Testis (tissue), 3 donors: ENCODE data around the gene PCK1. TPM values are rescaled to one million over a fixed set of nuclear protein-coding genes. Genes with fewer than 3 reads are reported as not detected.

Experiments used
- DNase-seq: peaks from one replicate; pipeline ENCODE4 v3.0.0-alpha.2; 2019
- H3K27ac ChIP-seq, 2 donors: fragments of 200-600 bp; sonication (generic); one replicate each; pipeline ENCODE4 v1.5.1; 2019
- H3K27me3 ChIP-seq: fragments of 200-600 bp; sonication (generic); one replicate; pipeline ENCODE4 v1.5.1; 2019
- H3K36me3 ChIP-seq: fragments of 200-600 bp; sonication (generic); one replicate; pipeline ENCODE4 v1.5.1; 2017; ENCODE audit warnings: low read depth; ENCODE audit errors: missing control alignments
- H3K4me1 ChIP-seq: fragments of 200-600 bp; sonication (generic); one replicate; pipeline ENCODE4 v1.5.1; 2019
- H3K4me3 ChIP-seq, 2 donors: fragments of 200-600 bp; sonication (generic); one replicate each; pipeline ENCODE4 v1.5.1; 2017 to 2019
- H3K9me3 ChIP-seq: fragments of 200-600 bp; sonication (generic); one replicate; pipeline ENCODE4 v1.5.1; 2017
- CTCF ChIP-seq, 3 experiments: fragments of 450-650 bp in 2 of 3; fragments of 200-600 bp in 1 of 3; sonication (generic) in 1 of 3; IDR thresholded peaks; one replicate each; pipeline ENCODE4 v1.5.1; 2016 to 2019; ENCODE audit warnings: antibody characterized with exemption in 3 of 3, mild to moderate bottlenecking in 2 of 3, moderate library complexity in 1 of 3
- POLR2A ChIP-seq: fragments of 450-650 bp; IDR thresholded peaks from one replicate; pipeline ENCODE4 v1.6.1; 2017; ENCODE audit warnings: antibody characterized with exemption, mild to moderate bottlenecking, moderate library complexity
- WGBS, 2 donors: methylation state at CpG; one replicate each; pipeline ENCODE4 v1.1.5; 2018; 5-methylcytosine and 5-hydroxymethylcytosine counted together
- intact Hi-C: fragments of 100-400 bp; cut with DNase I; formaldehyde crosslinking; loops from one replicate; pipeline ENCODE4 v1.15.1; 2023; ENCODE audit warnings: low total_unique reads
- polyA plus RNA-seq: library from polyadenylated mRNA; stranded (reverse); fragments of 350-450 nt; fragmentation: Illumina TruSeq; extraction: RNeasy Lipid Tissue Mini Kit (QIAGEN cat#74804); gene quantifications from one replicate; pipeline ENCODE4 v1.2.3, GENCODE V29; 2014; ENCODE audit warnings: low read depth, low replicate concordance; ENCODE audit not compliant: insufficient read depth
- total RNA-seq, 2 donors: library from RNA; depleted of rRNA; stranded (reverse); fragments of >200 nt; gene quantifications; one replicate each; pipeline ENCODE4 v1.2.3, GENCODE V29; 2016

PCK1 gene
- total and polyA plus RNA-seq, 3 donors from 2014 or later: 0.19 to 3.1 (median 0.88) TPM

GRCh38 chr20:57559289-57559634 is 1.6 kb upstream of the PCK1 start:
- DNase-seq: no peak
- no peaks in the 10 kb centered on the region for H3K27me3 ChIP-seq
- no peaks in the 10 kb centered on the region for H3K36me3 ChIP-seq
- H3K4me3 ChIP-seq: no peak overlapping the region
- intact Hi-C loops: no loop called here
- no peaks in the 10 kb centered on the region for H3K9me3 ChIP-seq
- H3K27ac ChIP-seq: no peak overlapping the region
- 87 to 91% methylated on average over 10 of the region's 10 CpGs for WGBS, 2 donors
- H3K4me1 ChIP-seq: peaks cover 6% of the 10 kb centered on the region
- no peak for TF ChIP-seq POLR2A
- TF ChIP-seq CTCF (IDR thresholded peaks at IDR 0.05): no peak

GRCh38 chr20:57559658-57560553 is 1.0 kb upstream of the PCK1 start:
- no peak overlapping the region for H3K4me3 ChIP-seq
- H3K4me1 ChIP-seq: peaks cover 6% of the 10 kb centered on the region
- DNase-seq: no peak
- intact Hi-C loops: no loop called here
- H3K27me3 ChIP-seq: no peaks in the 10 kb centered on the region
- WGBS, 2 donors: 76 to 86% methylated on average over 8 of the region's 8 CpGs
- H3K36me3 ChIP-seq: no peaks in the 10 kb centered on the region
- H3K9me3 ChIP-seq: no peaks in the 10 kb centered on the region
- TF ChIP-seq CTCF (IDR thresholded peaks at IDR 0.05): no peak
- no peak for TF ChIP-seq POLR2A
- H3K27ac ChIP-seq: no peak overlapping the region

- 74 to 79% methylated on average over 22 to 24 of the region's 24 CpGs for WGBS, 2 donors
- DNase-seq: no peak
- intact Hi-C loops: no loop called here
- TF ChIP-seq CTCF (IDR thresholded peaks at IDR 0.05) (no peak), POLR2A (no peak)
- Histone ChIP-seq H3K4me1 (peaks cover 6% of the 10 kb centered on the region), H3K9me3 (no peaks in the 10 kb centered on the region), H3K4me3 (no peak overlapping the region), H3K27me3 (no peaks in the 10 kb centered on the region), H3K27ac (no peak overlapping the region), H3K36me3 (no peaks in the 10 kb centered on the region)
Observed at GRCh38 chr20:57561356-57562279, 708 bp downstream of the PCK1 start.

- no peak overlapping the region for H3K27ac ChIP-seq
- intact Hi-C loops: no loop called here
- peaks cover 6% of the 10 kb centered on the region for H3K4me1 ChIP-seq
- no peak overlapping the region for H3K4me3 ChIP-seq
- no peaks in the 10 kb centered on the region for H3K27me3 ChIP-seq
- DNase-seq: no peak
- TF ChIP-seq CTCF (IDR thresholded peaks at IDR 0.05): no peak
- no peak for TF ChIP-seq POLR2A
- no peaks in the 10 kb centered on the region for H3K36me3 ChIP-seq
- WGBS, 2 donors: 95 to 96% methylated on average over 35 of the region's 35 CpGs
- no peaks in the 10 kb centered on the region for H3K9me3 ChIP-seq
Observed at GRCh38 chr20:57562541-57563465, 1.9 kb downstream of the PCK1 start.
